Mucosa of rectum (tissue), 2 donors: ENCODE data around the gene FAM185A.
"Not testable (repeated sequence)": the region's sequence is repeated elsewhere in the genome, so short reads cannot be mapped to it uniquely, and the experiment has no call there.

ENCODE experiments used
- H3K27ac ChIP-seq, 2 donors: one replicate each; pipeline ENCODE4 v1.7.0; 2013; ENCODE audit warnings: inconsistent platforms in 2 of 2, low read depth in 2 of 2, low read length in 2 of 2
- H3K27me3 ChIP-seq, 2 donors: one replicate each; pipeline ENCODE4 v1.7.0; 2013; ENCODE audit warnings: low read length in 2 of 2; ENCODE audit not compliant: control insufficient read depth in 2 of 2, insufficient read depth in 2 of 2
- H3K36me3 ChIP-seq, 2 donors: one replicate each; pipeline ENCODE4 v1.7.0; 2013; ENCODE audit warnings: low read length in 2 of 2; ENCODE audit not compliant: control insufficient read depth in 2 of 2, insufficient read depth in 2 of 2
- H3K4me1 ChIP-seq, 2 donors: one replicate each; pipeline ENCODE4 v1.7.0; 2013; ENCODE audit warnings: low read length in 2 of 2, mild to moderate bottlenecking in 1 of 2; ENCODE audit not compliant: control insufficient read depth in 2 of 2, insufficient read depth in 2 of 2
- H3K4me3 ChIP-seq, 2 donors: one replicate each; pipeline ENCODE4 v1.7.0; 2013; ENCODE audit warnings: low read length in 2 of 2
- H3K9ac ChIP-seq, 2 donors: one replicate each; pipeline ENCODE4 v1.7.0; 2013; ENCODE audit warnings: low read length in 2 of 2, low read depth in 1 of 2, mild to moderate bottlenecking in 1 of 2
- H3K9me3 ChIP-seq, 2 donors: one replicate each; pipeline ENCODE4 v1.7.0; 2013; ENCODE audit warnings: low read length in 2 of 2; ENCODE audit not compliant: control insufficient read depth in 2 of 2
- donor health status: healthy.
- donor health status: Normal muscosa, but diverticular disease.

FAM185A gene

DNA sequence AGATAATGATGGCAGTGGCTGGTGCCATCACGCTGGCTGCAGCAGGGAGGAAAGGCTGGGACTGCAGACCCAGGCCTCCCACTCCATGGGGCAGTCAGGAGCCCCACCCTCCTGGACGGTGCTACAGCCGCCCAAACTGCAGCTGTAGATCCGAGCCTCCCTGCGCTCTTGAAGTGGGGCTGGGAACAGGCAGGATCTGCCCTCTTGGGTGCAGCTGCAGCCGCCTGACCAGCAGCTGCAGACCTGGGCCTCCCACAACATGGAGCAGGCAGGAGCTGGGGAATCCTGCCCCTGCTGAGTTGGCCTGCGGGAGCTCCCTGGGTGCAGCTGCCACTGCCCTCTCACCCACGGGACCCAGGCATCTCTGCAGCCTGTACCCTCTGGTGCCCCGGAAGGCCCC lies 4.9 kb upstream of the FAM185A start:
- not testable (repeated sequence) for H3K4me3 ChIP-seq, H3K27ac ChIP-seq, H3K36me3 ChIP-seq, H3K9ac ChIP-seq, H3K27me3 ChIP-seq, H3K4me1 ChIP-seq, H3K9me3 ChIP-seq

DNA sequence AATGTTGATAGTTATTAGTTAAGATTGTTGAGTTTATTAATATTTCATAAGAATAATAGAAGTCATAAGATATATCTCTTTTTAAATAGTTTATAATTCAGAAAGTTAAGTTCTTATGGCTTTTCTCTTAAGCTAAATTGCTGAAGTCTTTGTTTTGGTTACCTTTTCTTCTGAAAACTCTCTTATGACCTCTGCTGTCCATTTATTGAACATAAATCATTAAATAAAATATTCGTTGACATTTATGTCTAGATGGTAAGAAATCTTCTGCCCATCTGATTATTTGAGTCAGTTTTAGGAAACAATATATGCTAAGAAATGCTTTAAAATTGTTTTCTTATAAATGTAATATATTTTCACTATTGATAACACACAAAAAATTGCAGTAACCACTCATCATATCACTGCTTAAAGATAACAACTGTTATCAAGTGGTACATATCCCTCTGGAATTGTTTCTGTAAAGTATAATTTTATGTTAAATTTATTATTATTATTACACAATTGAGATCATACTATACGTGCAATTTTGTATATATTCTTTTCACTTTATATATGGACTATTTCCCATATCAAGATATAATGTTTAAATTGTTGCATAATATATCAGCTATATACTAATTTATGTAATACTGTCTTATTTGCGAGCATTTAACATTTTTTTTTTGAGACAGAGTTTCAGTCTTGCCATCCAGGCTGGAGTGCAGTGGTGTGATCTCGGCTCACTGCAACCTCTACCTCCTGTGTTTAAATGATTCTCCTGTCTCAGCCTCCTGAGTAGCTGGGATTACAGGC lies 3.1 kb upstream of the FAM185A start:
- not testable (repeated sequence) for H3K9ac ChIP-seq, H3K27ac ChIP-seq

DNA sequence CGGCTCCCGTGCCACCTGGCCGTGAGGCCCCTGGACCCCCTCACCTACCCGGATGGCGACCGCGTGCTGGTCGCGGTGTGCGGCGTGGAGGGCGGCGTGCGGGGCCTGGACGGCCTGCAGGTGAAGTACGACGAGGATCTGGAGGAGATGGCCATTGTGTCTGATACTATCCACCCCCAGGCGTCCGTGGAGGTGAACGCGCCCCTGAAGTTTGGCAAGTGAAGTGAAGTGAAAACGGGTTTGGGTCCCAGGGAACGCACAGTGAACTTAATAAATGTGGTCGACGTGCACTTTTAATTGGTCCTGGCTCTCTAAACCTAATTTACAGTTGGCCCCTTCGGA lies 617 bp downstream of the FAM185A start:
- Histone ChIP-seq H3K27ac (peak overlapping the region in 1 of 2 donors; percentile 67), H3K4me3 (peak overlapping the region; percentile 77 to 84), H3K9ac (peak overlapping the region; percentile 34 to 77)
- not testable (repeated sequence) for H3K27me3 ChIP-seq, H3K4me1 ChIP-seq, H3K36me3 ChIP-seq, H3K9me3 ChIP-seq

More for the DNA sequence above, 3.1 kb upstream of the FAM185A start:
- H3K36me3 ChIP-seq, H3K27me3 ChIP-seq, H3K4me1 ChIP-seq, H3K4me3 ChIP-seq, H3K9me3 ChIP-seq: not testable (repeated sequence)

DNA sequence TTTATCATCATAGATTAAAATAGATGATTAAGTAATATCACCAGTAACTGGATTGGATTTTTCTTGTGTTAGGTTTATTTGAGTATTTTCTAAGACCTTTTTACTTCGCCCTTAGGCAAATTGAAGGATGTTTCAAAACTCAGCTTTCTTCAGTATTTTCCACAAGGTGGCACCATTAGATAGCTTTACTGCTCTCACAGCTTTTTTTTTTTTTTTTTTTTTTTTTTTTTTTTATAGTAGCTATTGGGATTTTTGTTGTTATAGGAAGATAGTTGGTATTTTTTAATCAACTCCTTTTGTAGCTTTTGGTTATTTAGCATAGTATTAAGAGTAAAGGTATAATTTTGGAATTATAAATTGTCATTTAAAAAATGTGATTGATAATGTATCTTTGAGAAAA lies 9.4 kb downstream of the FAM185A start:
- H3K4me3 ChIP-seq, H3K9ac ChIP-seq, H3K27me3 ChIP-seq, H3K27ac ChIP-seq, H3K36me3 ChIP-seq, H3K4me1 ChIP-seq, H3K9me3 ChIP-seq: not testable (repeated sequence)

DNA sequence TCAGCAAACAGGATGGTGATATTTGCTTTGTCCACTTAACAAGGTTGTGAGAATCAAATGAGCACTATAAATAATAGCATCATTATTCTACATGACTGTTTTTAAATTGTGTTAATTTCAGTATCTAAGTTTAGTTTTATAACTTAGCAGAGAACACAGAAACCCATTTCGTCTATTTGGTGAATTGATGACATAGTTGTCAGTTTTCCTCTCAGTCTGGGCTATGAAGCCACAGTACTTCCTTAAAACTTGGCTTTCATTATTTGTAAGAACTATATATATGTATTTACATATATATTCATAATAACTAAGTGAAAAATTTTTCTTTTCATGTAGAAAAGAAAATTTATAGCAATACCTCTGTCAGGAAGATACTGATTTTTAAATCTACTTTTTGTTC lies 11.1 kb downstream of the FAM185A start:
- H3K9ac ChIP-seq, H3K36me3 ChIP-seq, H3K9me3 ChIP-seq, H3K4me1 ChIP-seq, H3K4me3 ChIP-seq, H3K27me3 ChIP-seq, H3K27ac ChIP-seq: not testable (repeated sequence)

DNA sequence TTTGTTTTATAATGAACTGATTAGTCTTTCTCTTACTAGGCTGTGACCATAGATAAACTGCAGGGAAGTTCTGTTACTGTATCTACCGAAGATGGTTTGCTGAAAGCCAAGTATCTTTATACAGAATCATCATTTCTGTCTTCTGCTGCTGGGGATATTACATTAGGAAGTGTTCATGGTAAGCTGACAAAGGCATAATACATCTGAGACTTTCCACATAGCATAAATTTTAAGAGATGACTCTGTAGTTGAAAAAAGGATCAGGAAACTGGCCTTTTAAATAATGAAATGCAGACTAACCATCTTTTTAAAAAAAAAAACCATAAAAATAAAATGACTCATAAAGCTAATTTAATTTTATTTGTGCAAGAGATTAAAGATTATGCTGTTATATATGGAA lies 12.4 kb downstream of the FAM185A start:
- H3K4me1 ChIP-seq, H3K36me3 ChIP-seq, H3K4me3 ChIP-seq, H3K9ac ChIP-seq, H3K27me3 ChIP-seq, H3K9me3 ChIP-seq, H3K27ac ChIP-seq: not testable (repeated sequence)

DNA sequence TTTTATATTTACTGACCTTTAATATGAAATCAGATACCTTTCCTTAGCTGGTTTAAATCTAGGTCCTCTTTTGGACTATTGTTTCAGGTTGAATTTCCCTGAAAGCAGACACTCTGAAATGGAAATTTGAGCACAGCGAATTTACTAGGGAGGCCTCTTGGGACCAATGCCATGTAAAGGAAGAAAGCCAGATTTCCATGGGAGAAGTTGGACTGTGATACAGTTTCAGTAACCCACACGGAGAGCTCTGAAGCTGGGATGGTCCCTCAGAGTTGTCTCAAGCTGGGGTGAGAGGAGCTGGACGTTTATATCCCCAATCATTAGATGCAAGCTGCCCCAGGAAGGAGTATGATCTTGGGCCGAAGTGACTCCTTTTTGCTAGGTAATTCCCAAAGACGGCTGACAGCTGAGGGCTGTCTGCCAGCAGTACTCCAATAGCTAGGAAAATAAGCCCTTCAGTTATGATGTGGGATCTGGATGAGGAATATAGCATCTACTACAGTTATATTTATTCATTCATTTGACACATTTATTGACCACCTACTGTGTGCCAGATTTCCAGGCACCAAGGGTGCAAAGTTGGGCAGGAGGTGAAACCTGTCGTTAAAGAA lies 14.6 kb downstream of the FAM185A start:
- not testable (repeated sequence) for H3K9me3 ChIP-seq, H3K9ac ChIP-seq, H3K27ac ChIP-seq, H3K4me3 ChIP-seq, H3K27me3 ChIP-seq, H3K4me1 ChIP-seq, H3K36me3 ChIP-seq

DNA sequence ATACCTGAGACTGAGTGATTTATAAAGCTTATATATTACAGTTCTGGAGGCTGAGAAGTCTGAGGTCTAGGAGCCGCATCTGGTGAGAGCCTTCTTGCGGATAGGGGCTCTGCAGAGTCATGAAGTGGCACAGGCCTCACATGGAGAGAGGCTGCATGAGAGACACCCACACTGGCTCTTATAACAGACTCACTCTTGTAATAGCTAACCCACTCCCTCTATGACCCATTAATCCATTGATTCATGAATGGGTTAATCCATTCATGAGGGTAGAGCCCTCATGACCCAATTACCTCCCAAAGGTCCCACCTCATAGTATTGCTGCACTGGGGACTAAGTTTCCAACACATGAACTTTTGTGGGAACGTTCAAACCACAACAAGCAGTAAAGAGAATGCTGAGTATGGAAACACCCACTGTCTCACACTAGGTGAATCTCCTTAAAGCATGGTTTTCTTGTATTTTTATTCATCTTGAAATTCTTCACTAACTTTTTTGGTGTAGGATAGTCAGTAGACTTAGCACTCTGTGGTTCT lies 20.9 kb downstream of the FAM185A start:
- not testable (repeated sequence) for H3K27ac ChIP-seq, H3K4me1 ChIP-seq, H3K9me3 ChIP-seq, H3K4me3 ChIP-seq, H3K36me3 ChIP-seq, H3K27me3 ChIP-seq, H3K9ac ChIP-seq

DNA sequence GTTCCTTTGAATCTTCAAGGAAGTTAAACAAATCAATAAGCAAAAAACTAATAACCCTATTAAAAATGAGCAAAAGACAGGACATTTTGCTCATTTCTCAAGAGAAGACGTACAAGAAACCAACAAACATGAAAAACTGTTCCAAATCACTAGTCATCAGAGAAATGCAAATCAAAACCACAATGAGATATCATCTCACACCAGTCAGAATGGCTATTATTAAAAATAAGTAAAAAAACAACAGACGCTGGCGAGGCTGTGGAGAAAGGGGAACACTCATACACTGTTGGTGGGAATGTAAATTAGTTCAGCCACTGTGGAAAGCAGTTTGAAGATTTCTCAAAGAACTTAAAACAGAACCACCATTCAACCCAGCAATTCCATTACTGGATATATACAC lies 21.7 kb downstream of the FAM185A start:
- H3K9ac ChIP-seq, H3K36me3 ChIP-seq, H3K4me3 ChIP-seq, H3K4me1 ChIP-seq, H3K9me3 ChIP-seq, H3K27ac ChIP-seq, H3K27me3 ChIP-seq: not testable (repeated sequence)

DNA sequence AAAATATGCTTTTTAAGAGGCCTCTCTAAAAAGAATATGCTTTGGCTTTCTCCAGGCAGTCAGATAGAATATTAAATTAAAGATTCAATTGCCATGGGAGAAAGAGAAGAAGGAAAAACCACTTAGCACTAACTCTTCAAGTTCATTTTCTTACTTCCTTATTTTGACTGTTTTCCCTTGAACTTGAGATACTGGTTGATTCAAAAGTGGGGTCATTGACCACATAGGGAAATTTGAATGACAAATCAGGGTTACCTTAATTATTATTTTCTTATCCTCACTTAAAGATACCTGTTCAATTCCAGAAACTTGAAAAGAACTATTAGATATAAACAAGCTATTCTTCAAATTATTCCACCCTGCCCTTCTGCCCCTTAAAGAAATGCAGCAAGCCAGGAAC lies 27.4 kb downstream of the FAM185A start:
- H3K36me3 ChIP-seq, H3K9me3 ChIP-seq, H3K4me3 ChIP-seq, H3K4me1 ChIP-seq, H3K27ac ChIP-seq, H3K9ac ChIP-seq, H3K27me3 ChIP-seq: not testable (repeated sequence)
